Stimulated activated naive B cell treated with anti-CD40 and anti-IgM and Interleukin-4, amounts not matched to agents 10 μg/mL and 1 μg/mL and 100 μg/mL, for 72 hours (primary cell): ENCODE measurements around the gene KCNK3.

ENCODE experiments used
- ATAC-seq, 2 donors: fragments of 150-1000 bp; cut with Tn5 transposase; replicated peaks; 2 replicates each; pipeline ENCODE4 v1.10.0; 2021; ENCODE audit warnings: moderate library complexity in 1 of 2
- DNase-seq: peaks from one replicate; pipeline ENCODE4 v3.0.0; 2021
- H3K27ac Mint-ChIP-seq: one replicate; pipeline ENCODE4 v1.8.0; 2022; ENCODE audit warnings: mild to moderate bottlenecking, mixed read lengths
- H3K27me3 Mint-ChIP-seq, 2 donors: one replicate each; pipeline ENCODE4 v1.8.0; 2022; ENCODE audit warnings: mixed read lengths in 2 of 2
- H3K36me3 Mint-ChIP-seq, 2 donors: one replicate each; pipeline ENCODE4 v1.8.0; 2022; ENCODE audit warnings: mixed read lengths in 2 of 2, mild to moderate bottlenecking in 1 of 2
- H3K4me1 Mint-ChIP-seq, 2 donors: one replicate each; pipeline ENCODE4 v1.8.0; 2022; ENCODE audit warnings: mixed read lengths in 2 of 2, mild to moderate bottlenecking in 1 of 2
- H3K4me3 Mint-ChIP-seq, 2 donors: one replicate each; pipeline ENCODE4 v1.8.0; 2022; ENCODE audit warnings: mild to moderate bottlenecking in 2 of 2, mixed read lengths in 2 of 2, moderate library complexity in 1 of 2
- H3K9me3 Mint-ChIP-seq, 2 donors: one replicate each; pipeline ENCODE4 v1.8.0; 2022; ENCODE audit warnings: mixed read lengths in 2 of 2, mild to moderate bottlenecking in 1 of 2

KCNK3 gene

GRCh38 chr2:26730549-26731344, 38.2 kb downstream of the KCNK3 start:
- peaks cover 18 to 30% of the 10 kb centered on the region in 2 donors for H3K27me3 Mint-ChIP-seq
- H3K9me3 Mint-ChIP-seq, result no peaks in the 10 kb centered on the region
- H3K27ac Mint-ChIP-seq, result no peak overlapping the region
- no peak for ATAC-seq
- no peaks in the 10 kb centered on the region for H3K36me3 Mint-ChIP-seq
- no peak overlapping the region for H3K4me3 Mint-ChIP-seq
- H3K4me1 Mint-ChIP-seq, result peaks cover 0 to 2% of the 10 kb centered on the region in 2 donors
- DNase-seq, result no peak

DNA sequence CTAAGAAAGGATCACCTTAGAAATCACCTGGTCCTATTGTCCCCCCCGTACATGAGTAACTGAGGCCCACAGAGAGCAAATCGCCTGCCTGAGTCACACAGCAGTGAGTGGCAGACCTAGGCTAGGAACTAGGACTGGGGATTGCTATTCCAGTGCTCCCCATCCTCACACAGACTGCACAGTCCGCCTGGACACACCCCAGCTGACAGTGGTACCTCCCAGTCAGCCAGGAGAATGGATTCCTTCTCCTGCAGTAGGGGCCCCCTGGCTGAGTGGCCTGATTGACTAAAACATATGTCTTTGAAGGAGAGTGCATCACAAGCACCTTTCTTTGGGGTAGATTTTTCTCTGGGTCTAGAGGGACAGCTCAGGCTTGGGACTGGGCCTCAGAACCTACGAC, 39.2 kb downstream of the KCNK3 start:
- no peaks in the 10 kb centered on the region for H3K36me3 Mint-ChIP-seq
- no peak overlapping the region for H3K27ac Mint-ChIP-seq
- DNase-seq (no peak), ATAC-seq (no peak)
- H3K4me1 Mint-ChIP-seq, result peaks cover 0 to 2% of the 10 kb centered on the region in 2 donors
- no peak overlapping the region for H3K4me3 Mint-ChIP-seq
- H3K9me3 Mint-ChIP-seq, result no peaks in the 10 kb centered on the region
- H3K27me3 Mint-ChIP-seq, result peaks cover 13 to 30% of the 10 kb centered on the region in 2 donors

GRCh38 chr2:26732446-26732845, 39.9 kb downstream of the KCNK3 start:
- no peaks in the 10 kb centered on the region for H3K36me3 Mint-ChIP-seq
- H3K4me1 Mint-ChIP-seq, result peaks cover 0 to 2% of the 10 kb centered on the region in 2 donors
- no peak overlapping the region for H3K4me3 Mint-ChIP-seq
- no peak overlapping the region for H3K27ac Mint-ChIP-seq
- ATAC-seq (no peak), DNase-seq (no peak)
- no peaks in the 10 kb centered on the region for H3K9me3 Mint-ChIP-seq
- peaks cover 9 to 36% of the 10 kb centered on the region in 2 donors for H3K27me3 Mint-ChIP-seq

DNA sequence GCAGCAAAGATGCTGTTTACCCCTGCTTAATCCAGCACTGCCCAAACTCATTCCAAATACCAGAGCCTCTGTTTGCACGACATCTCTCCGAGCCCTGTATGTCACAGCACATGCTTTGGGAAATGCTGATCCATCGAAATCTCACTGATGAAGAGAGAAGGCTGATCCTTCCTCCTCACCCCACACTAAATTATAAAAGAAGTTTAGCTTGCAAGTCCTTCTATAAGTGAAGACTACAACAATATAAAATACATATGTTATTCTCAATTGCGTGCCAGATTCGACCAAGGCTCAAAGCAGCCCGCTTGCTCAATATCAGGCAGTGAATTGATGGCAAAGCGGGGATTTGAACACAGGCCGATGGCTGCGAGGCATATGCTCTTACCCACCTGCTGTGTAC, 40.9 kb downstream of the KCNK3 start:
- DNase-seq (no peak), ATAC-seq (no peak)
- Mint-ChIP-seq H3K27ac (no peak overlapping the region), H3K27me3 (peaks cover 12 to 33% of the 10 kb centered on the region in 2 donors), H3K36me3 (no peaks in the 10 kb centered on the region), H3K4me3 (no peak overlapping the region), H3K4me1 (no peaks in the 10 kb centered on the region), H3K9me3 (no peaks in the 10 kb centered on the region)

- Mint-ChIP-seq H3K4me3 (no peak overlapping the region), H3K9me3 (no peaks in the 10 kb centered on the region), H3K27me3 (peaks cover 16 to 28% of the 10 kb centered on the region in 2 donors), H3K4me1 (no peaks in the 10 kb centered on the region), H3K27ac (no peak overlapping the region), H3K36me3 (no peaks in the 10 kb centered on the region)
- peak in 1 of 2 donors; percentile 18 for ATAC-seq
- DNase-seq, result no peak
Measured at GRCh38 chr2:26735097-26735496, 42.6 kb downstream of the KCNK3 start.

- H3K27ac Mint-ChIP-seq, result no peak overlapping the region
- peaks cover 4% of the 10 kb centered on the region in 2 donors for H3K4me1 Mint-ChIP-seq
- no peaks in the 10 kb centered on the region for H3K9me3 Mint-ChIP-seq
- ATAC-seq, result no peak
- no peak for DNase-seq
- no peaks in the 10 kb centered on the region for H3K36me3 Mint-ChIP-seq
- H3K4me3 Mint-ChIP-seq, result no peak overlapping the region
- H3K27me3 Mint-ChIP-seq, result peaks cover 14 to 21% of the 10 kb centered on the region in 2 donors
Measured at GRCh38 chr2:26735883-26736588, 43.5 kb downstream of the KCNK3 start.

DNA sequence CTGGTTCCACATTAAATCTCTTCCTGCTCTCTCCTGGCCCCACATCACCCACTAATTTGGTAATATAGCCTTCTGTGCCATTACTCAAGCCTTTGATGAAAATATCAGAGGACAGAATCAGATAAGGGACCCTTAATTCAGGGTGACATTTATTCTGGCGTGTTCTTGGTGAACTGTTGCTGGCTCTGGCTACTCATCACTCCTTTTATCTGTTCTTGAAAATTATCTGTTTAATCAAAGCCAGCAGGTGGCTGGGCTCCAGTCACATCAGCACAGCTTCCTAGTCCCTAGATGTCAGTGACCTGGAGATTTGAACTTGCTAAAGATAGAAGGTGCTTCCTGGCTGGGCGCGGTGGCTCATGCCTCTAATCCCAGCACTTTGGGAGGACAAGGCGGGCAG, 44.7 kb downstream of the KCNK3 start:
- Mint-ChIP-seq H3K4me1 (peaks cover 8% of the 10 kb centered on the region in 2 donors), H3K9me3 (no peaks in the 10 kb centered on the region), H3K4me3 (no peak overlapping the region)

DNA sequence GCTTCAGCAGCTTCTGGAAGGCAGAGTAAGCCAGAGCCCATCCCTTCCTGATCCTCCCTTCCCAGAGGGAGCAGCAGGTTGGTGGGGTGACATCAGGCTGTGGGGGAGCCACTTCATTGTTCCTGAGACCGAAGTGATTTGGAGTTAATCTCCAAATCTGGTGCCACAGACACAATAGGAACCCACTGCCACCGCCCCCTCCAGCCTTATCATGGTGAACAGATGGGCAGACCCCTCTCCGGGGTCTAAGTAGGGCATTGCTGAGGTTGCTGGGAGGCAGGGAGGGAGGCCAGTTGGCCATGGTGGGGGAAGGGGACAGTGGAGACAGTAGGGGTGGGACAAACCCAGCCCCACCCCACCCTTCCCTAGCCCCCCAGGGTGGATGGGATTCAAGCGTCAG, 46.0 kb downstream of the KCNK3 start:
- Mint-ChIP-seq H3K4me3 (no peak overlapping the region), H3K36me3 (no peaks in the 10 kb centered on the region)

More for the DNA sequence above, 44.7 kb downstream of the KCNK3 start:
- Mint-ChIP-seq H3K27me3 (peaks cover 13 to 18% of the 10 kb centered on the region in 2 donors), H3K36me3 (no peaks in the 10 kb centered on the region), H3K27ac (no peak overlapping the region)
- DNase-seq, result no peak
- ATAC-seq, result no peak

GRCh38 chr2:26739514-26739913, 47.0 kb downstream of the KCNK3 start:
- H3K27ac Mint-ChIP-seq, result no peak overlapping the region
- no peak for DNase-seq
- H3K27me3 Mint-ChIP-seq, result peaks cover 7 to 11% of the 10 kb centered on the region in 2 donors
- no peaks in the 10 kb centered on the region for H3K36me3 Mint-ChIP-seq
- H3K4me1 Mint-ChIP-seq, result peaks cover 8% of the 10 kb centered on the region in 2 donors
- H3K9me3 Mint-ChIP-seq, result no peaks in the 10 kb centered on the region
- no peak for ATAC-seq
- H3K4me3 Mint-ChIP-seq, result no peak overlapping the region

More for the DNA sequence above, 46.0 kb downstream of the KCNK3 start:
- DNase-seq (no peak), ATAC-seq (no peak)
- Mint-ChIP-seq H3K27ac (no peak overlapping the region), H3K4me1 (peaks cover 8% of the 10 kb centered on the region in 2 donors), H3K27me3 (peaks cover 9 to 14% of the 10 kb centered on the region in 2 donors), H3K9me3 (no peaks in the 10 kb centered on the region)

GRCh38 chr2:26740346-26740745, 47.8 kb downstream of the KCNK3 start:
- Mint-ChIP-seq H3K4me1 (peaks cover 8% of the 10 kb centered on the region in 2 donors), H3K27ac (no peak overlapping the region)

DNA sequence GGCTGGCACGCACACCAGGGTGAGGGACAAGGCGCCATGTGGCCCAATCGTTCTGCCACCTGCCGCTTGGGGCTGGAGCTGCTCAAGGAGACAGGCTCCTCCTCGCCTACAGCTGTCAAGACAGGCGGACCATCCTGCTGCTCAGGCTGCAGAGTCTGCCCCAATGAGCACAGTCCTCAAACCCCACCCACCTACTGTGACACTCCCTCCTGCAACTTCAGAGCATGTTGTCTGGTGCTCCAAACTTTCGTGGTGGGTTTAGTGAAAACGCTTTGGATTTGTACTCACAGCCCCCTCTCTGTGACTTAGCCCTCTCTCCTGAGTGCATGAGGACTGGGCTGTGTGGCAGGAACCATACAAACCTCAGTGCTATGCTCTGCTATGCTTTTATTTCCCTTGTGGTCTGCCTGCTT, 48.4 kb downstream of the KCNK3 start:
- H3K36me3 Mint-ChIP-seq, result no peaks in the 10 kb centered on the region
- H3K27ac Mint-ChIP-seq, result no peak overlapping the region
- peaks cover 7 to 11% of the 10 kb centered on the region in 2 donors for H3K27me3 Mint-ChIP-seq
- no peak for DNase-seq
- H3K9me3 Mint-ChIP-seq, result no peaks in the 10 kb centered on the region
- no peak overlapping the region for H3K4me3 Mint-ChIP-seq
- peaks cover 8% of the 10 kb centered on the region in 2 donors for H3K4me1 Mint-ChIP-seq
- peak; percentile 81 for ATAC-seq

More at GRCh38 chr2:26740346-26740745, 47.8 kb downstream of the KCNK3 start:
- Mint-ChIP-seq H3K27me3 (peaks cover 7 to 11% of the 10 kb centered on the region in 2 donors), H3K4me3 (no peak overlapping the region), H3K9me3 (no peaks in the 10 kb centered on the region), H3K36me3 (no peaks in the 10 kb centered on the region)
- DNase-seq (no peak), ATAC-seq (peak; percentile 2 to 5)

DNA sequence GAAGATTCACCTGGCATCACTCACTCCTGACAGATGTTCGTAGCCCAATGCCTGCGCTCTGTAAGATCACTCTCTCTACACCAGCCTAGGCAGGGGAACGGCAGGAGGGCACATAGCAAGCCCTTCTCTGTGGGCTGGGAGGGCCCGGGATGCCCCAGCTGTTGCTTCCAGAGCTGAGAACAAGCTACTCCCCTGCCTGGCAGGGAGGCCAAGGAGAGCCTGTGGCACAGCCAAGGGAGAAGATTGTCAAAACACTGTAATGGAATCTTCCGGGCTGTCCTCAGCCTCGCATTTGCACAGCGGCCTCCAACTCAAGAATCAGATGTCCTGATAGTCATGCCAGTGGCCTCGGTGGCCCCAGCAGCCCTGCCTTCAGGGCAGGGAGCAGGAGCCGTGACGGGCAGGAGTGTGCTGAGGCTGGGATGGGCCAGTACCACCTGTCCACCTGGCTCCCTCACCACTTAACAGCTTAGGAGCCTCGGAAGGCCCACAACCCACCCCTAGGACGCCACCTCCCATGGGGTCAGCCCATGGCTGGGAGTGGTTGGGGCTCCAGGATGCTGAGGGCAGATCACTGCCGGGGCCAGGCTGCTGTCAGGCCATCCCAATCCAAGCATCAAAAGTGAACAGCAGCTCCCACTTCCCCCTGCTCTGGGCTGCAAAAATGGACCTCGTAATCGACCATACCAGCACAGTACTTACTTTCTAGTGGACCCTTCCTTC, 49.7 kb downstream of the KCNK3 start:
- Mint-ChIP-seq H3K27me3 (peaks cover 7 to 8% of the 10 kb centered on the region in 2 donors), H3K9me3 (no peaks in the 10 kb centered on the region), H3K4me1 (peaks cover 8% of the 10 kb centered on the region in 2 donors), H3K4me3 (no peak overlapping the region), H3K36me3 (no peaks in the 10 kb centered on the region), H3K27ac (no peak overlapping the region)
- DNase-seq (no peak), ATAC-seq (no peak)

- H3K4me1 Mint-ChIP-seq, result peaks cover 8% of the 10 kb centered on the region in 2 donors
- H3K27ac Mint-ChIP-seq, result no peak overlapping the region
- no peak overlapping the region for H3K4me3 Mint-ChIP-seq
- H3K36me3 Mint-ChIP-seq, result no peaks in the 10 kb centered on the region
- peaks cover 0 to 2% of the 10 kb centered on the region in 2 donors for H3K27me3 Mint-ChIP-seq
- no peak for DNase-seq
- H3K9me3 Mint-ChIP-seq, result no peaks in the 10 kb centered on the region
- no peak for ATAC-seq
Measured at GRCh38 chr2:26743852-26744251, 51.3 kb downstream of the KCNK3 start.

- Mint-ChIP-seq H3K4me1 (peaks cover 8% of the 10 kb centered on the region in 2 donors), H3K27ac (no peak overlapping the region), H3K4me3 (no peak overlapping the region)
Measured at GRCh38 chr2:26744953-26745352, 52.4 kb downstream of the KCNK3 start.

More at GRCh38 chr2:26744953-26745352, 52.4 kb downstream of the KCNK3 start:
- no peaks in the 10 kb centered on the region for H3K9me3 Mint-ChIP-seq
- ATAC-seq (no peak), DNase-seq (no peak)
- H3K27me3 Mint-ChIP-seq, result no peaks in the 10 kb centered on the region
- H3K36me3 Mint-ChIP-seq, result no peaks in the 10 kb centered on the region
